Measurements from ENCODE around the gene GPR45. TPM values are rescaled to one million over a fixed set of nuclear protein-coding genes. Genes with fewer than 3 reads are reported as not detected.

GPR45 gene
- polyA plus RNA-seq, 2 donors, result not detected

- no peak overlapping the region for H3K4me3 ChIP-seq (ENCODE audit: low read depth in 1 of 2, low read length in 2 of 2)
- no peak overlapping the region for H3K27ac ChIP-seq (ENCODE audit: low read depth in 2 of 2, low read length in 1 of 2)
- H3K27me3 ChIP-seq (ENCODE audit: control insufficient read depth in 1 of 2, insufficient read depth in 2 of 2, low read length in 2 of 2), result no peaks in the 10 kb centered on the region
- WGBS, 2 donors, result 95 to 98% methylated on average over 21 of the region's 21 CpGs
- no peaks in the 10 kb centered on the region for H3K9me3 ChIP-seq (ENCODE audit: control insufficient read depth in 2 of 2, insufficient read depth in 1 of 2, low read depth in 1 of 2, low read length in 1 of 2)
- peaks cover 17 to 44% of the 10 kb centered on the region in 2 donors for H3K36me3 ChIP-seq (ENCODE audit: control insufficient read depth in 2 of 2, insufficient read depth in 2 of 2, low read length in 1 of 2)
- H3K4me1 ChIP-seq (ENCODE audit: control insufficient read depth in 2 of 2, insufficient read depth in 2 of 2, low read length in 1 of 2), result no peaks in the 10 kb centered on the region
Measured at GRCh38 chr2:105269426-105269825, 27.9 kb downstream of the GPR45 start.

- Histone ChIP-seq H3K4me3 (ENCODE audit: low read depth in 1 of 2, low read length in 2 of 2) (no peak overlapping the region), H3K36me3 (ENCODE audit: control insufficient read depth in 2 of 2, insufficient read depth in 2 of 2, low read length in 1 of 2) (peaks cover 24 to 50% of the 10 kb centered on the region in 2 donors), H3K9me3 (ENCODE audit: control insufficient read depth in 2 of 2, insufficient read depth in 1 of 2, low read depth in 1 of 2, low read length in 1 of 2) (no peaks in the 10 kb centered on the region), H3K27ac (ENCODE audit: low read depth in 2 of 2, low read length in 1 of 2) (no peak overlapping the region), H3K4me1 (ENCODE audit: control insufficient read depth in 2 of 2, insufficient read depth in 2 of 2, low read length in 1 of 2) (no peaks in the 10 kb centered on the region), H3K27me3 (ENCODE audit: control insufficient read depth in 1 of 2, insufficient read depth in 2 of 2, low read length in 2 of 2) (no peaks in the 10 kb centered on the region)
- WGBS, 2 donors, result 90 to 95% methylated on average over 14 of the region's 14 CpGs
Measured at GRCh38 chr2:105271393-105272045, 30.0 kb downstream of the GPR45 start.

GRCh38 chr2:105272176-105272575 lies 30.6 kb downstream of the GPR45 start:
- Histone ChIP-seq H3K36me3 (ENCODE audit: control insufficient read depth in 2 of 2, insufficient read depth in 2 of 2, low read length in 1 of 2) (peaks cover 18 to 45% of the 10 kb centered on the region in 2 donors), H3K9me3 (ENCODE audit: control insufficient read depth in 2 of 2, insufficient read depth in 1 of 2, low read depth in 1 of 2, low read length in 1 of 2) (no peaks in the 10 kb centered on the region), H3K27me3 (ENCODE audit: control insufficient read depth in 1 of 2, insufficient read depth in 2 of 2, low read length in 2 of 2) (no peaks in the 10 kb centered on the region), H3K27ac (ENCODE audit: low read depth in 2 of 2, low read length in 1 of 2) (no peak overlapping the region), H3K4me1 (ENCODE audit: control insufficient read depth in 2 of 2, insufficient read depth in 2 of 2, low read length in 1 of 2) (no peaks in the 10 kb centered on the region), H3K4me3 (ENCODE audit: low read depth in 1 of 2, low read length in 2 of 2) (no peak overlapping the region)
- WGBS, 2 donors, result 85% methylated on average over 9 of the region's 9 CpGs

- H3K4me1 ChIP-seq (ENCODE audit: control insufficient read depth in 2 of 2, insufficient read depth in 2 of 2, low read length in 1 of 2), result no peaks in the 10 kb centered on the region
- no peaks in the 10 kb centered on the region for H3K9me3 ChIP-seq (ENCODE audit: control insufficient read depth in 2 of 2, insufficient read depth in 1 of 2, low read depth in 1 of 2, low read length in 1 of 2)
- H3K4me3 ChIP-seq (ENCODE audit: low read depth in 1 of 2, low read length in 2 of 2), result no peak overlapping the region
- H3K27ac ChIP-seq (ENCODE audit: low read depth in 2 of 2, low read length in 1 of 2), result no peak overlapping the region
- no peaks in the 10 kb centered on the region for H3K27me3 ChIP-seq (ENCODE audit: control insufficient read depth in 1 of 2, insufficient read depth in 2 of 2, low read length in 2 of 2)
- peaks cover 17 to 38% of the 10 kb centered on the region in 2 donors for H3K36me3 ChIP-seq (ENCODE audit: control insufficient read depth in 2 of 2, insufficient read depth in 2 of 2, low read length in 1 of 2)
- WGBS, 2 donors, result 79 to 80% methylated on average over 4 of the region's 4 CpGs
Measured at GRCh38 chr2:105274046-105274445, 32.5 kb downstream of the GPR45 start.

GRCh38 chr2:105278654-105279053 lies 37.1 kb downstream of the GPR45 start:
- no peaks in the 10 kb centered on the region for H3K4me1 ChIP-seq (ENCODE audit: control insufficient read depth in 2 of 2, insufficient read depth in 2 of 2, low read length in 1 of 2)

GRCh38 chr2:105279126-105279525 lies 37.6 kb downstream of the GPR45 start:
- 95 to 96% methylated on average over 1 of the region's 1 CpG for WGBS, 2 donors
- Histone ChIP-seq H3K9me3 (ENCODE audit: control insufficient read depth in 2 of 2, insufficient read depth in 1 of 2, low read depth in 1 of 2, low read length in 1 of 2) (no peaks in the 10 kb centered on the region), H3K27ac (ENCODE audit: low read depth in 2 of 2, low read length in 1 of 2) (no peak overlapping the region), H3K4me1 (ENCODE audit: control insufficient read depth in 2 of 2, insufficient read depth in 2 of 2, low read length in 1 of 2) (no peaks in the 10 kb centered on the region), H3K4me3 (ENCODE audit: low read depth in 1 of 2, low read length in 2 of 2) (no peak overlapping the region), H3K36me3 (ENCODE audit: control insufficient read depth in 2 of 2, insufficient read depth in 2 of 2, low read length in 1 of 2) (peaks cover 15 to 37% of the 10 kb centered on the region in 2 donors), H3K27me3 (ENCODE audit: control insufficient read depth in 1 of 2, insufficient read depth in 2 of 2, low read length in 2 of 2) (no peaks in the 10 kb centered on the region)

More at GRCh38 chr2:105278654-105279053, 37.1 kb downstream of the GPR45 start:
- WGBS, 2 donors, result 67 to 72% methylated on average over 5 of the region's 5 CpGs
- H3K27ac ChIP-seq (ENCODE audit: low read depth in 2 of 2, low read length in 1 of 2), result no peak overlapping the region
- H3K9me3 ChIP-seq (ENCODE audit: control insufficient read depth in 2 of 2, insufficient read depth in 1 of 2, low read depth in 1 of 2, low read length in 1 of 2), result no peaks in the 10 kb centered on the region
- no peaks in the 10 kb centered on the region for H3K27me3 ChIP-seq (ENCODE audit: control insufficient read depth in 1 of 2, insufficient read depth in 2 of 2, low read length in 2 of 2)
- peaks cover 15 to 36% of the 10 kb centered on the region in 2 donors for H3K36me3 ChIP-seq (ENCODE audit: control insufficient read depth in 2 of 2, insufficient read depth in 2 of 2, low read length in 1 of 2)
- H3K4me3 ChIP-seq (ENCODE audit: low read depth in 1 of 2, low read length in 2 of 2), result no peak overlapping the region

- WGBS, 2 donors, result 89 to 94% methylated on average over 10 of the region's 10 CpGs
- Histone ChIP-seq H3K4me3 (ENCODE audit: low read depth in 1 of 2, low read length in 2 of 2) (no peak overlapping the region), H3K27ac (ENCODE audit: low read depth in 2 of 2, low read length in 1 of 2) (no peak overlapping the region), H3K4me1 (ENCODE audit: control insufficient read depth in 2 of 2, insufficient read depth in 2 of 2, low read length in 1 of 2) (no peaks in the 10 kb centered on the region), H3K27me3 (ENCODE audit: control insufficient read depth in 1 of 2, insufficient read depth in 2 of 2, low read length in 2 of 2) (no peaks in the 10 kb centered on the region), H3K36me3 (ENCODE audit: control insufficient read depth in 2 of 2, insufficient read depth in 2 of 2, low read length in 1 of 2) (peaks cover 10 to 29% of the 10 kb centered on the region in 2 donors), H3K9me3 (ENCODE audit: control insufficient read depth in 2 of 2, insufficient read depth in 1 of 2, low read depth in 1 of 2, low read length in 1 of 2) (no peaks in the 10 kb centered on the region)
Measured at GRCh38 chr2:105280281-105280680, 38.7 kb downstream of the GPR45 start.

GRCh38 chr2:105283532-105283931 lies 42.0 kb downstream of the GPR45 start:
- WGBS, 2 donors, result 93 to 96% methylated on average over 4 of the region's 4 CpGs
- Histone ChIP-seq H3K27ac (ENCODE audit: low read depth in 2 of 2, low read length in 1 of 2) (no peak overlapping the region), H3K27me3 (ENCODE audit: control insufficient read depth in 1 of 2, insufficient read depth in 2 of 2, low read length in 2 of 2) (no peaks in the 10 kb centered on the region), H3K36me3 (ENCODE audit: control insufficient read depth in 2 of 2, insufficient read depth in 2 of 2, low read length in 1 of 2) (peaks cover 7 to 34% of the 10 kb centered on the region in 2 donors), H3K9me3 (ENCODE audit: control insufficient read depth in 2 of 2, insufficient read depth in 1 of 2, low read depth in 1 of 2, low read length in 1 of 2) (no peaks in the 10 kb centered on the region), H3K4me3 (ENCODE audit: low read depth in 1 of 2, low read length in 2 of 2) (no peak overlapping the region), H3K4me1 (ENCODE audit: control insufficient read depth in 2 of 2, insufficient read depth in 2 of 2, low read length in 1 of 2) (no peaks in the 10 kb centered on the region)

- Histone ChIP-seq H3K27me3 (ENCODE audit: control insufficient read depth in 1 of 2, insufficient read depth in 2 of 2, low read length in 2 of 2) (no peaks in the 10 kb centered on the region), H3K4me1 (ENCODE audit: control insufficient read depth in 2 of 2, insufficient read depth in 2 of 2, low read length in 1 of 2) (no peaks in the 10 kb centered on the region), H3K36me3 (ENCODE audit: control insufficient read depth in 2 of 2, insufficient read depth in 2 of 2, low read length in 1 of 2) (peaks cover 0 to 17% of the 10 kb centered on the region in 2 donors), H3K4me3 (ENCODE audit: low read depth in 1 of 2, low read length in 2 of 2) (no peak overlapping the region), H3K27ac (ENCODE audit: low read depth in 2 of 2, low read length in 1 of 2) (no peak overlapping the region), H3K9me3 (ENCODE audit: control insufficient read depth in 2 of 2, insufficient read depth in 1 of 2, low read depth in 1 of 2, low read length in 1 of 2) (no peaks in the 10 kb centered on the region)
- 55 to 65% methylated on average over 5 of the region's 5 CpGs for WGBS, 2 donors
Measured at GRCh38 chr2:105287692-105288091, 46.1 kb downstream of the GPR45 start.

- peaks cover 0 to 17% of the 10 kb centered on the region in 2 donors for H3K36me3 ChIP-seq (ENCODE audit: control insufficient read depth in 2 of 2, insufficient read depth in 2 of 2, low read length in 1 of 2)
Measured at GRCh38 chr2:105288133-105288532, 46.6 kb downstream of the GPR45 start.

More at GRCh38 chr2:105288133-105288532, 46.6 kb downstream of the GPR45 start:
- Histone ChIP-seq H3K4me1 (ENCODE audit: control insufficient read depth in 2 of 2, insufficient read depth in 2 of 2, low read length in 1 of 2) (no peaks in the 10 kb centered on the region), H3K9me3 (ENCODE audit: control insufficient read depth in 2 of 2, insufficient read depth in 1 of 2, low read depth in 1 of 2, low read length in 1 of 2) (no peaks in the 10 kb centered on the region), H3K4me3 (ENCODE audit: low read depth in 1 of 2, low read length in 2 of 2) (no peak overlapping the region), H3K27ac (ENCODE audit: low read depth in 2 of 2, low read length in 1 of 2) (no peak overlapping the region), H3K27me3 (ENCODE audit: control insufficient read depth in 1 of 2, insufficient read depth in 2 of 2, low read length in 2 of 2) (no peaks in the 10 kb centered on the region)
- WGBS, 2 donors, result 90 to 93% methylated on average over 7 of the region's 7 CpGs
